22Rv1 (cell line): ENCODE data around the gene HLA-DQA2.

ENCODE experiments used
- CTCF ChIP-seq: fragments of 450-650 bp; IDR thresholded peaks from 2 replicates; pipeline ENCODE4 v1.5.1; 2017; ENCODE audit warnings: mild to moderate bottlenecking
- ZFX ChIP-seq: fragments of 450-650 bp; IDR thresholded peaks from 2 replicates; pipeline ENCODE4 v1.6.1; 2017; ENCODE audit warnings: antibody characterized with exemption, borderline replicate concordance

- no peak for TF ChIP-seq CTCF
- no peak for TF ChIP-seq ZFX
Observed at GRCh38 chr6:32713241-32713640, 27.9 kb upstream of the HLA-DQA2 start.
